GM12892 (cell line): ENCODE data around the gene GREB1.

ENCODE experiments used
- DNase-seq: peaks from one replicate; pipeline ENCODE4 v3.0.0; 2011; ENCODE audit not compliant: insufficient read length
- FAIRE-seq: peaks from 2 replicates; lab custom pipeline; 2011; peaks lifted over from hg19 to GRCh38; lab: Jason Lieb, UNC
- POLR2A ChIP-seq: IDR thresholded peaks from 2 replicates; pipeline ENCODE4 v1.6.1; 2011; ENCODE audit warnings: low read depth, low read length, control low read depth
- POLR2AphosphoS5 ChIP-seq: IDR thresholded peaks from 2 replicates; pipeline ENCODE4 v1.6.1; 2011; ENCODE audit warnings: low read depth, low read length, control low read depth
- TAF1 ChIP-seq: IDR thresholded peaks from 2 replicates; pipeline ENCODE4 v1.6.1; 2011; ENCODE audit warnings: low read depth, mild to moderate bottlenecking, control low read depth, low read length, borderline replicate concordance

GREB1 gene

DNA sequence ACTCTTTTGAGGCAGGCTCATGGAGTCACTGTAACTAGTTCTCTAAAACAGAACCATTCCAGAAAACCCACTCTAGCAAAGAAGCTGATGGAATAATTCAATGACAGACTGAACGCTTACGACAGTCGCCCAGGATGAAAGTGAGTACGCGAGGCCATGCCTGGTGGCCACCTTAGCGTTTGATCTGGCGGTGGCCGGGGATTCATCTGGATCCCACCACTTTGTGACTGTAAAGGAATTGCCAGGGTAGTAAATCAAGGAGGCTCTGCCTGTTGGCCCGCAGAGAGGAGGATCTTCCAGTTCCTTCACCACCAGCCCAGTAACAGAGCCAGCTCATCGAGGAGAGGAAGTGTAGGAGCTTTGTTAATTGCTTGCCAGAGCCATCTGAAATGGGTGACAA, 34.6 kb downstream of the GREB1 start:
- FAIRE-seq (no peak), DNase-seq (no peak)
- TF ChIP-seq POLR2AphosphoS5 (no peak), POLR2A (no peak), TAF1 (no peak)

DNA sequence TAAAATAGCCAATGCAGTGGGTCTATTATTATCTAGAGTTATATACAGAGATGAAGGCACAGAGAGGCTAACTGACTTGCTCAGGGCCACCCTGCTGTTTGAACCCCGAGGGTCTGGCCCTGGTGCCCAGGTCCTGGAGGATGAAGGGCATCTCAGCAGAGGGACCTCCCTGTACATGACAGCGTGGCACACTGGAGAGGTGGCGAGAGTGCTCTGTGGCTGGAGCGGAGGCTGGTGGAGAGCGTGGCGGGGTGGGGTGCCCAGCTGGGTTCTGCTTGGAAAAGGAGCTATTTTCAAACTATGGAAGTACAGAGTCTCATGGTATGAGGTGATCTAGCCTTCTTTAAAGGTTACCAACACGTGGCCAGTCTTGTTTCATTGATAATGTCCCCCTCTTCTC, 35.8 kb downstream of the GREB1 start:
- no peak for TF ChIP-seq POLR2A
- no peak for TF ChIP-seq TAF1
- no peak for TF ChIP-seq POLR2AphosphoS5
- no peak for FAIRE-seq
- DNase-seq = no peak

- TF ChIP-seq TAF1 (no peak), POLR2AphosphoS5 (no peak), POLR2A (no peak)
- no peak for FAIRE-seq
- DNase-seq = no peak
These were observed 37.3 kb downstream of the GREB1 start for GRCh38 chr2:11571170-11571569.

DNA sequence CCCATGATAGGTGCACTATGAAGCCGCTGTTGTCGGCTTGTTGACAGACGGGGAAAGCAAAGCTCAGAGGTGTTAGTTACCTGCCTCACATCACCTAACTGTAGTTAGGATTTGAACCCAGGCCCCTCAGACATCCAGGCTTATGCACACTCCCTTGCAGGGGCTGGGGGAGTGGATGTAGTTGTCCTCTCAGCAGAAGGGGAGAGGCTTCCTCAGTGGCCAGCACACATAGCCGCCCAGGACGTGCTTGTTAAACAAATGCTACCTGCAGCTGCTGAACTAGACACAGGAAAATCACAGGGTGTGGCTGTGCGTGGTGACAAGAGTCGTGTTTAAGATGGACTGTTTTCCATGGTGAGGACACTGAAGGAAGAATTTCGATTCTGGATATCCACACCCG, 39.2 kb downstream of the GREB1 start:
- TF ChIP-seq TAF1 (no peak), POLR2A (no peak), POLR2AphosphoS5 (no peak)
- FAIRE-seq = no peak
- DNase-seq = no peak

GRCh38 chr2:11573418-11574175, 39.8 kb downstream of the GREB1 start:
- TF ChIP-seq TAF1 = no peak
- no peak for TF ChIP-seq POLR2A
- TF ChIP-seq POLR2AphosphoS5 = no peak
- FAIRE-seq = no peak
- no peak for DNase-seq

DNA sequence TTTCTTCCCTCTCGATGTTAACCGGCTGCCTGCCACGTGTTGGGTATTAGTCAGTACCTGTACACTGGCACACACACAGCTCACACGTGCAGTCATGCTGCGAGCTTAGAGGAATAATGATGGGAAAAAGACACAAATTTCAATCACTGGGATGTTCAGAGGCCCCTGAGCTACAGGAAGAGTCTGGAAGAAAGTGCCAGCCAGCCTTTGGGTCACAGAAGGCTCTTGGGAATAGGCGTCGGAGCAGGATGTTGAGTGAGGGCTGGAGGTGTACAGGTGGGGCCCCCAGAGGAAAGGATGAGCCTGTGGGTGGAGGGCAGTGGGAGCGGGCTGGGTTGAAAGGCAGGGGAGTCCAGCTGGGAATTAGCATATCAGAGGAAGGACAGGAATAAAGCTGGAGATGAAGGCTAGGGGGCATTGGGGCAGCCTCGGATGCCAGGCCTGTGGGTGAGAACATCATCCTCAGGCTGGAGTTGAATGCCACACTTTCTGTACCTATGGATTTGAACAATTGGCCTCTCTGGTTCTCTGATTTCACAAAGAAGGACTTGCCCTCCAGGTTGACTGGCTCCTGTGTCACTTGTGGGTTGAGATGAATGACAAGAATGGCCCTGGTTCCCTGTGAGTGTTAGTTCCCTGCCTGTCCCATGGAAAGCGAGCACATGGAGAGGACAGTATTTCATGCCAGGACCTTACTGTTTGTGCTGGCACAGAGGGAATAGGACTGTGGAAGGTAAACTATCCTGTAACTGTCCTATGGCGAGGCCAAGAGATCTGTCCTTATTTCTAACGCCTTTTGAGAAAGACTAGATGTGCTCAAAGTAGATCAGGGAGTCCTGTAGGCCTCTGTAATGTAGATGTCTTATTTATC, 40.6 kb downstream of the GREB1 start:
- FAIRE-seq (no peak), DNase-seq (no peak)
- TF ChIP-seq POLR2A (no peak), TAF1 (no peak), POLR2AphosphoS5 (no peak)

GRCh38 chr2:11576398-11576797, 42.6 kb downstream of the GREB1 start:
- no peak for FAIRE-seq
- no peak for TF ChIP-seq TAF1
- no peak for TF ChIP-seq POLR2A
- no peak for TF ChIP-seq POLR2AphosphoS5

GRCh38 chr2:11577101-11577883, 43.4 kb downstream of the GREB1 start:
- no peak for TF ChIP-seq TAF1
- no peak for TF ChIP-seq POLR2A
- TF ChIP-seq POLR2AphosphoS5 = no peak
- DNase-seq = no peak
- no peak for FAIRE-seq

More at GRCh38 chr2:11576398-11576797, 42.6 kb downstream of the GREB1 start:
- no peak for DNase-seq

DNA sequence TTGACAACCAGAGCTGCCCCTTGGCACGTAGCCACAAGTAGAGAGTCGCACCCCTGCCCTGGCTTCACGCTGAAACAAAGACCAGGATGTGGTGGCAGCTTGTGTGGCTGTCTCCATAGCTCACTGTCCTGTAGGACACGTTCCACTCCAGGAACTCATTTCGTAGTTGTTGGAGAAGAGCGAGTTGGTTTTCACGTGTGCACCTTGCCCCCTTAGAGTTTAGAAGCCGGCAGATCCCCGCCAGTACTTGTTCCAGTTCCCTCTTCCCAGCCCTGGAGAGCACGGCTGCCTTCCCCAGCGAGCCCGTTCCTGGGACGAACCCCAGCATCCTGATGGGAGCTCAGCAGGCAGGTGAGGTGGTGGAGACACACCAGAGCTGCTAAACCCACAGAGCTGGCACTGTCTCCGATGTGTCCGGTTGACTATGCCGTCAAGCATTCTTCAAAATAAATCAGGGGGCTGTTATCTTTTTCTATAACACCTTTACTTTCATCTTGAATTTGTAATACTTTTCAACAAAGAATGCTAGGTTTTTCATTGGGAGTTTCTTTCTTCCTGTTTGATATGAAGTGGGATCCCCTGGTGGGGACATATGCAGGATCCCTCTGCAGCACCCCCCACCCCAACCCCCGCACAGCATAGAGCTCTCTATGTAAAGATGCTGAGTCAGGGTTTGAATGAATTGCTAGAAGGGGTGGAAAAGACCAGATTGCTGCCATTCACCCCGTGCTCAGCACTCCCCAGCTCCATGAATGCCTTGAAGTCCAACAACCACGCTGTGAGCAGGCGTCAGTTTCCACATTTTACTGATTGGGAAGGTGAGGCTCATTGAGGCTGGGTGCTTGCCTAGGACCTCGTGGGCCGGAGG, 44.5 kb downstream of the GREB1 start:
- DNase-seq (no peak), FAIRE-seq (no peak)
- TF ChIP-seq TAF1 (no peak), POLR2A (no peak), POLR2AphosphoS5 (no peak)
